Psoas muscle (tissue), 8 donors: ENCODE data around the gene CKMT2. TPM values are rescaled to one million over a fixed set of nuclear protein-coding genes. Genes with fewer than 3 reads are reported as not detected.

Source experiments
- ATAC-seq, 4 donors: fragments of 200-7000 bp; cut with Tn5 transposase; one replicate each; pipeline ENCODE4 v1.9.1; 2020; ENCODE audit warnings: moderate library complexity in 3 of 4, mild to moderate bottlenecking in 2 of 4
- DNase-seq, 2 donors: peaks; one replicate each; pipeline ENCODE4 v3.0.0-alpha.2; 2020
- H3K27ac ChIP-seq: fragments of 200-600 bp; one replicate; pipeline ENCODE4 v1.8.0; 2022
- H3K27me3 ChIP-seq, 3 donors: fragments of 200-600 bp in 1 of 3; one replicate each; pipeline versions ENCODE4 v1.6.1 to v1.8.0; 2013 to 2022; ENCODE audit warnings: low read length in 2 of 3, mild to moderate bottlenecking in 2 of 3, moderate library complexity in 1 of 3; ENCODE audit not compliant: insufficient read depth in 3 of 3
- H3K36me3 ChIP-seq, 2 donors: fragments of 200-600 bp in 1 of 2; one replicate each; pipeline versions ENCODE4 v1.6.1 to v1.8.0; 2013 to 2022; ENCODE audit warnings: low read depth in 1 of 2, mild to moderate bottlenecking in 1 of 2, moderate library complexity in 1 of 2; ENCODE audit not compliant: insufficient read depth in 1 of 2
- H3K4me1 ChIP-seq: fragments of 200-600 bp; one replicate; pipeline ENCODE4 v1.8.0; 2022
- H3K4me3 ChIP-seq: fragments of 200-600 bp; one replicate; pipeline ENCODE4 v1.8.0; 2022; ENCODE audit warnings: mild to moderate bottlenecking
- H3K9me3 ChIP-seq: fragments of 200-600 bp; one replicate; pipeline ENCODE4 v1.8.0; 2022
- CTCF ChIP-seq: fragments of 200-600 bp; IDR thresholded peaks from one replicate; pipeline ENCODE4 v1.8.0; 2022; ENCODE audit warnings: antibody characterized with exemption
- WGBS, 3 donors: extraction: QIAGEN DNeasy Blood & Tissue Kit; methylation state at CpG; one replicate each; pipeline versions ENCODE4 v1.1.6 to v1.1.7; 2013; 5-methylcytosine and 5-hydroxymethylcytosine counted together
- intact Hi-C, 2 donors: fragments of 100-400 bp; cut with DNase I; formaldehyde crosslinking; loops; one replicate each; pipeline versions ENCODE4 v1.11.0 to v1.14.2; 2022
- polyA plus RNA-seq, 3 donors: library from polyadenylated mRNA; stranded (reverse); fragments of 200-250 nt; gene quantifications; one replicate each; pipeline ENCODE4 v1.2.3, GENCODE V29; 2013
- total RNA-seq, 4 donors: library from RNA; stranded (reverse); fragmentation: NEBNext Ultra II Directional in 2 of 4; extraction: Animal tissue kit (Norgen Biotek cat#: 25700) in 2 of 4; gene quantifications; one replicate each; pipeline versions ENCODE4 v1.2.1 to v1.2.4, GENCODE V29; 2021 to 2023
- donor health status: healthy with polysubstance abuse.
- donor health status: DM: no; HTN: no; CAD: no; lungs with moderate emphysema.
- donor health status: Bipolar disorder and iron deficiency.
- donor health status: healthy.
- donor health status: DM: yes; HTN: yes; CAD: no.
- donor health status: DM: no; HTN: no; CAD: no.
- donor health status: DM: no; HTN: no; CAD: no.
- donor health status: DM: yes; HTN: yes; CAD: no.

Gene CKMT2
- total and polyA plus RNA-seq, 7 donors = 517 to 1,358 (median 667) TPM

- ATAC-seq = no peak
- no peaks in the 10 kb centered on the region for H3K27me3 ChIP-seq
- H3K4me3 ChIP-seq = no peak overlapping the region
- peaks cover 9% of the 10 kb centered on the region for H3K4me1 ChIP-seq
- H3K27ac ChIP-seq = no peak overlapping the region
- no peak for TF ChIP-seq CTCF
- no peak for DNase-seq
- peaks cover 0 to 35% of the 10 kb centered on the region in 2 donors for H3K36me3 ChIP-seq
- intact Hi-C loops = no loop called here
- no peaks in the 10 kb centered on the region for H3K9me3 ChIP-seq
Measured at GRCh38 chr5:81305785-81306184, 72.7 kb downstream of the CKMT2 start.

DNA sequence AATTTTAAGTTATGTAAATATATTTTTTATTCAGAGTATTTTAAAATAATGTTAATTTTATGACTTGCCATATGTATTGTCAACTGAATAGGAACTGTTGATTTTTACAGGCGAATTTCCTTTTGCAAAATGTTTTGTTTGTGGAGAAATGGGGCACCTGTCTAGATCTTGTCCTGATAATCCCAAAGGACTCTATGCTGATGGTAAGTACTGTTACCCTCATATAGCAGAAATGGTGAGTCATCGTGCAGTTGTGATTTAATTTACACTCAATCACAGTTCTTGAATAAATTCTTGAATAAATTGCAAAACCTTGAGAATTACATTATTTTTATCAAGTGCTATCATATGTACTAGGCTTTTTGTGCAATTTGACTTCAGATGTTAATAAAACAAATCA, 75.7 kb downstream of the CKMT2 start:
- Histone ChIP-seq H3K27me3 (no peaks in the 10 kb centered on the region), H3K36me3 (peaks cover 0 to 66% of the 10 kb centered on the region in 2 donors), H3K9me3 (no peaks in the 10 kb centered on the region), H3K27ac (no peak overlapping the region), H3K4me3 (no peak overlapping the region), H3K4me1 (no peaks in the 10 kb centered on the region)
- 90 to 99% (median 91%) methylated on average over 2 of the region's 2 CpGs for WGBS, 3 donors
- intact Hi-C loops = no loop called here
- no peak for TF ChIP-seq CTCF
- DNase-seq = no peak
- no peak for ATAC-seq

DNA sequence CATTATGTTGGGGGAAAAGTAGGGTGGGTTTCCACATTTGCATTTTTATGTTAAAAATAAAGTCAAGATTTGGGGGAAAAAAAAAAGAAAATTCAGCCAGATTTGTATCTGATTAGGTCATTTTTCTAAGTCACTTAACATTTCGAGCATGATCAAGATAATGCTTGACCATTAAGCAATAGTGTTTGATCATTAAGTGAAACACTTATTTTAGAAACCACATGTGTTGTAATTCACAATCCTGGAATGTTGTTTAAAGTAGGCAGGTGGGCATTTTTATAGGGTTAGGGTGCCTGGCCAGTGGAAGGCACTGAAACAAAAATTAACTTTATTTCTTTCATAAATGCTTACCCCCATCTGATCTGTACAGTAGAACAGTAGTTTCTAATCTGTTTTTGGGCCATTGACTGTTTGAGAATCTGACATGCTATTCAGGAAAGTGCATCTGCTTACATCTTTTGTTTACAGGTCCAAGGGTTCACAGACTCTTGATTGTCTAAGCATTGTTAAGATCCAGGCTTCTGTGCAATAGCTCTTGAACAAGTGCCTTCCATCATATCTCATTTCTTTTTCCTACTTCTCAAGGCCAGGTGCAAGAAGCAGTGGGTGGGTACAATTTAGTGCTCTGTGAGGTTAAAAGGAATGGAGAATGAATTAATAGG, 77.4 kb downstream of the CKMT2 start:
- Histone ChIP-seq H3K27me3 (no peaks in the 10 kb centered on the region), H3K36me3 (peaks cover 0 to 70% of the 10 kb centered on the region in 2 donors), H3K4me3 (no peak overlapping the region), H3K9me3 (no peaks in the 10 kb centered on the region), H3K4me1 (no peaks in the 10 kb centered on the region), H3K27ac (no peak overlapping the region)
- intact Hi-C loops = no loop called here
- DNase-seq (no peak), ATAC-seq (no peak)
- WGBS, 3 donors = 91 to 96% (median 91%) methylated on average over 1 of the region's 1 CpG
- TF ChIP-seq CTCF = no peak

DNA sequence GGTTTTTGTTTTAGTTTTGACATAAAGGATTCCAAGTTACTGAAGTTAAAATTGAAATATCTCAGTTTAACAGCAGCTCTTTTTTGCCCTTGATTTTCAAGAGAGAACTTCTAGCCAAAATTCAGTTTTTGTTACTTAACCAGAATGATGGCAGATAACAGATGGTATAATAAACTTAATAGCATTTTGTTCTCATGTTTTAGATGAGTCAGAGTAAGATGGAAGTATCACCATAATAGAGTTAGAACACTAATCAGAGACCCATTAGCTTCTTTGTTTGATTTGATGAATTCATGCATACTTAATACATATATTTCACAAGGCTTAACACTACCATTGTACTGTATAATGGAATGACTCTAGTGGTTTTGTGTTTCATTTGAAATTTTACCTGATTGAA, 80.2 kb downstream of the CKMT2 start:
- ATAC-seq (no peak), DNase-seq (no peak)
- no peak for TF ChIP-seq CTCF
- no peak overlapping the region for H3K27ac ChIP-seq
- H3K27me3 ChIP-seq = no peaks in the 10 kb centered on the region
- intact Hi-C loops = no loop called here
- H3K4me3 ChIP-seq = no peak overlapping the region
- H3K9me3 ChIP-seq = no peaks in the 10 kb centered on the region
- H3K36me3 ChIP-seq = peaks cover 0 to 69% of the 10 kb centered on the region in 2 donors
- H3K4me1 ChIP-seq = no peaks in the 10 kb centered on the region

GRCh38 chr5:81313686-81314085, 80.6 kb downstream of the CKMT2 start:
- no peaks in the 10 kb centered on the region for H3K4me1 ChIP-seq
- no peaks in the 10 kb centered on the region for H3K9me3 ChIP-seq
- H3K27ac ChIP-seq = no peak overlapping the region
- DNase-seq (no peak), ATAC-seq (no peak)
- no peak overlapping the region for H3K4me3 ChIP-seq
- no peak for TF ChIP-seq CTCF
- intact Hi-C loops = no loop called here
- no peaks in the 10 kb centered on the region for H3K27me3 ChIP-seq
- H3K36me3 ChIP-seq = peaks cover 0 to 65% of the 10 kb centered on the region in 2 donors
- WGBS, 3 donors = 87 to 97% (median 89%) methylated on average over 3 of the region's 3 CpGs
